HEK293T (cell line): ENCODE results near the gene THSD4.

Source experiments
- CTCF ChIA-PET: fragments of 350-600 bp; formaldehyde crosslinking; extraction: SDS; loops from one replicate; lab custom pipeline; 2021; ENCODE audit warnings: antibody characterized with exemption, inconsistent platforms; lab: Yijun Ruan, JAX
- POLR2A ChIA-PET: fragments of 350-600 bp; formaldehyde crosslinking; extraction: SDS; loops from one replicate; lab custom pipeline; 2020; ENCODE audit warnings: antibody characterized with exemption, inconsistent platforms; lab: Yijun Ruan, JAX
- DNase-seq: peaks from one replicate; pipeline ENCODE4 v3.0.0; 2012; ENCODE audit warnings: mixed read lengths; ENCODE audit errors: extremely low spot score
- ARNT ChIP-seq: fragments of 450-650 bp; IDR thresholded peaks from 2 replicates; pipeline ENCODE4 v1.6.1; 2017; ENCODE audit warnings: mild to moderate bottlenecking
- BHLHE40 ChIP-seq: fragments of 450-650 bp; IDR thresholded peaks from 2 replicates; pipeline ENCODE4 v1.6.1; 2016; ENCODE audit warnings: mild to moderate bottlenecking, moderate library complexity, borderline replicate concordance
- CTBP1 ChIP-seq: fragments of 450-650 bp; IDR thresholded peaks from 2 replicates; pipeline ENCODE4 v1.6.1; 2016; ENCODE audit warnings: borderline replicate concordance
- ELF4 ChIP-seq: fragments of 450-650 bp; IDR thresholded peaks from 2 replicates; pipeline ENCODE4 v1.6.1; 2017; ENCODE audit warnings: antibody characterized with exemption
- FOXA1 ChIP-seq: fragments of 450-650 bp; IDR thresholded peaks from 2 replicates; pipeline ENCODE4 v1.6.1; 2016; ENCODE audit warnings: mild to moderate bottlenecking
- FOXK2 ChIP-seq: fragments of 450-650 bp; IDR thresholded peaks from 2 replicates; pipeline ENCODE4 v1.6.1; 2016; ENCODE audit warnings: mild to moderate bottlenecking
- FOXM1 ChIP-seq: fragments of 450-650 bp; IDR thresholded peaks from 2 replicates; pipeline ENCODE4 v1.6.1; 2017; ENCODE audit warnings: mild to moderate bottlenecking, borderline replicate concordance
- HDGF ChIP-seq: fragments of 450-650 bp; IDR thresholded peaks from 2 replicates; pipeline ENCODE4 v1.6.1; 2017; ENCODE audit warnings: antibody characterized with exemption, borderline replicate concordance
- L3MBTL2 ChIP-seq: fragments of 450-650 bp; conservative IDR thresholded peaks from 2 replicates; pipeline ENCODE4 v1.6.1; 2016; ENCODE audit warnings: mild to moderate bottlenecking
- LEF1 ChIP-seq: fragments of 450-650 bp; IDR thresholded peaks from 2 replicates; pipeline ENCODE4 v1.6.1; 2017; ENCODE audit warnings: mild to moderate bottlenecking, borderline replicate concordance
- NFRKB ChIP-seq: fragments of 450-650 bp; IDR thresholded peaks from 2 replicates; pipeline ENCODE4 v1.6.1; 2016; ENCODE audit warnings: mild to moderate bottlenecking, moderate library complexity
- PKNOX1 ChIP-seq: fragments of 450-650 bp; IDR thresholded peaks from 2 replicates; pipeline ENCODE4 v1.6.1; 2016
- SP1 ChIP-seq: fragments of 450-650 bp; IDR thresholded peaks from 2 replicates; pipeline ENCODE4 v1.6.1; 2017
- SUZ12 ChIP-seq: fragments of 450-650 bp; IDR thresholded peaks from 2 replicates; pipeline ENCODE4 v1.6.1; 2016; ENCODE audit warnings: mild to moderate bottlenecking
- TARDBP ChIP-seq: fragments of 450-650 bp; IDR thresholded peaks from 2 replicates; pipeline ENCODE4 v1.6.1; 2016
- ZNF384 ChIP-seq: fragments of 450-650 bp; IDR thresholded peaks from 2 replicates; pipeline ENCODE4 v1.6.1; 2016

THSD4 gene

GRCh38 chr15:71573599-71573998, 458.3 kb downstream of the THSD4 start:
- CTCF ChIA-PET: interaction anchor here (0.8 kb wide), 1 partner anchor 77 kb away, joined by 3 read pairs; no protein-coding TSS in a partner anchor
- no peak for TF ChIP-seq ZNF384
- no peak for TF ChIP-seq ARNT
- TF ChIP-seq PKNOX1: peak; percentile 85
- POLR2A ChIA-PET: no interaction called here
- no peak for DNase-seq

- TF ChIP-seq PKNOX1: no peak
- TF ChIP-seq FOXA1: no peak
- TF ChIP-seq ZNF384: no peak
- TF ChIP-seq FOXK2: no peak
- TF ChIP-seq BHLHE40: no peak
- TF ChIP-seq NFRKB: no peak
- TF ChIP-seq ELF4: no peak
- TF ChIP-seq SP1: no peak
- no peak for TF ChIP-seq CTBP1
- no peak for TF ChIP-seq LEF1
- no peak for TF ChIP-seq SUZ12
- no peak for TF ChIP-seq L3MBTL2
- TF ChIP-seq ARNT: no peak
- no peak for TF ChIP-seq HDGF
- TF ChIP-seq FOXM1: no peak
- TF ChIP-seq TARDBP: no peak
- ChIA-PET CTCF (interaction anchor here (0.5 to 2.2 kb wide), 16 partner anchors 9 to 854 kb away, joined by 3 to 14 read pairs (median 4); no protein-coding TSS in a partner anchor), POLR2A (no interaction called here)
- DNase-seq: no peak
Measured at GRCh38 chr15:71575474-71576045, 460.3 kb downstream of the THSD4 start.

GRCh38 chr15:71577071-71577470, 461.8 kb downstream of the THSD4 start:
- ChIA-PET POLR2A (no interaction called here), CTCF (interaction anchor here (1.2 kb wide), 1 partner anchor 152 kb away, joined by 6 read pairs; no protein-coding TSS in a partner anchor)
- no peak for DNase-seq
- no peak for TF ChIP-seq ARNT

- DNase-seq: no peak
- TF ChIP-seq FOXK2: no peak
- TF ChIP-seq FOXA1: no peak
- no peak for TF ChIP-seq ELF4
- no peak for TF ChIP-seq ZNF384
- no peak for TF ChIP-seq PKNOX1
- no peak for TF ChIP-seq TARDBP
- TF ChIP-seq SP1: no peak
- TF ChIP-seq LEF1: no peak
- no peak for TF ChIP-seq HDGF
- TF ChIP-seq BHLHE40: no peak
- TF ChIP-seq FOXM1: no peak
- no peak for TF ChIP-seq NFRKB
- no peak for TF ChIP-seq CTBP1
- TF ChIP-seq ARNT: no peak
- no peak for TF ChIP-seq SUZ12
- no peak for TF ChIP-seq L3MBTL2
- ChIA-PET POLR2A (no interaction called here), CTCF (no interaction called here)
Measured at GRCh38 chr15:71581398-71581930, 466.2 kb downstream of the THSD4 start.

- TF ChIP-seq BHLHE40: no peak
- no peak for TF ChIP-seq L3MBTL2
- TF ChIP-seq ELF4: no peak
- no peak for TF ChIP-seq HDGF
- TF ChIP-seq FOXM1: no peak
- no peak for TF ChIP-seq FOXK2
- no peak for TF ChIP-seq NFRKB
- TF ChIP-seq SUZ12: no peak
- TF ChIP-seq ZNF384: no peak
- no peak for TF ChIP-seq TARDBP
- TF ChIP-seq ARNT: no peak
- no peak for TF ChIP-seq FOXA1
- no peak for TF ChIP-seq LEF1
- ChIA-PET CTCF (no interaction called here), POLR2A (no interaction called here)
- no peak for DNase-seq
Measured at GRCh38 chr15:71585159-71585558, 469.9 kb downstream of the THSD4 start.

GRCh38 chr15:71586463-71586862, 471.2 kb downstream of the THSD4 start:
- POLR2A ChIA-PET: no interaction called here
- DNase-seq: no peak
- TF ChIP-seq ARNT: no peak
- no peak for TF ChIP-seq CTBP1
- TF ChIP-seq SP1: no peak
- no peak for TF ChIP-seq LEF1
- no peak for TF ChIP-seq HDGF
- CTCF ChIA-PET: no interaction called here

GRCh38 chr15:71588746-71589145, 473.5 kb downstream of the THSD4 start:
- ChIA-PET CTCF (no interaction called here), POLR2A (no interaction called here)
- no peak for DNase-seq
- TF ChIP-seq ELF4: no peak
- no peak for TF ChIP-seq TARDBP
- TF ChIP-seq PKNOX1: no peak
- no peak for TF ChIP-seq SP1
- no peak for TF ChIP-seq NFRKB
- TF ChIP-seq SUZ12: no peak
- TF ChIP-seq CTBP1: no peak
- TF ChIP-seq HDGF: no peak
- no peak for TF ChIP-seq LEF1
- TF ChIP-seq BHLHE40: no peak
- no peak for TF ChIP-seq FOXA1
